PC-9 (cell line): Measurements from ENCODE around the gene FAM171A1. TPM values are rescaled to one million over a fixed set of nuclear protein-coding genes. Genes with fewer than 3 reads are reported as not detected.

ENCODE experiments used
- BruUV-seq: library from RNA; stranded (reverse); fragments of 400-500 nt; replicated peaks from 2 replicates; lab custom pipeline; 2021; lab: Mats Ljungman, UMichigan
- CTCF ChIA-PET: fragments of 300-600 bp; sonication (Branson Sonifier 250); formaldehyde crosslinking; loops from one replicate; lab custom pipeline; 2022; ENCODE audit warnings: antibody characterized with exemption; lab: Charles Lee
- POLR2A ChIA-PET: fragments of 300-600 bp; sonication (Branson Sonifier 250); formaldehyde crosslinking; loops from one replicate; lab custom pipeline; 2022; ENCODE audit warnings: antibody characterized with exemption; ENCODE audit not compliant: unreplicated experiment; lab: Charles Lee
- DNase-seq, 2 experiments: peaks; one replicate each; pipeline versions ENCODE4 v3.0.0 to v3.0.0-alpha.2; 2015 to 2022; ENCODE audit warnings: mixed read lengths in 1 of 2
- H2AFZ ChIP-seq: fragments of 200-600 bp; sonication (generic); 2 replicates; pipeline ENCODE4 v1.8.1; 2017; ENCODE audit warnings: antibody characterized with exemption
- H3F3A ChIP-seq: fragments of 200-600 bp; sonication (generic); 2 replicates; pipeline ENCODE4 v1.8.1; 2017; ENCODE audit warnings: antibody characterized with exemption, mild to moderate bottlenecking, low read depth; ENCODE audit not compliant: insufficient read depth
- H3K27ac ChIP-seq: fragments of 200-600 bp; sonication (generic); 2 replicates; pipeline ENCODE4 v1.6.1; 2016; ENCODE audit warnings: mixed run types
- H3K27me3 ChIP-seq: fragments of 200-600 bp; sonication (generic); 2 replicates; pipeline ENCODE4 v1.6.1; 2016; ENCODE audit warnings: low read depth, mixed run types; ENCODE audit not compliant: insufficient read depth
- H3K36me3 ChIP-seq: fragments of 200-600 bp; sonication (generic); 2 replicates; pipeline ENCODE4 v1.6.1; 2016; ENCODE audit warnings: low read depth, mixed run types
- H3K4me1 ChIP-seq: fragments of 200-600 bp; sonication (generic); replicated peaks from 2 replicates; pipeline ENCODE4 v1.6.1; 2016; ENCODE audit warnings: mixed run types; ENCODE audit not compliant: insufficient read depth
- H3K4me2 ChIP-seq: fragments of 200-600 bp; sonication (generic); 2 replicates; pipeline ENCODE4 v1.6.1; 2017; ENCODE audit warnings: mixed run types
- H3K4me3 ChIP-seq: fragments of 200-600 bp; sonication (generic); 2 replicates; pipeline ENCODE4 v1.6.1; 2016; ENCODE audit warnings: mixed run types
- H3K79me2 ChIP-seq: fragments of 200-600 bp; sonication (generic); 2 replicates; pipeline ENCODE4 v1.6.1; 2017; ENCODE audit warnings: low read depth, mixed run types
- H3K9me2 ChIP-seq: fragments of 200-600 bp; sonication (generic); 2 replicates; pipeline ENCODE4 v1.8.1; 2017; ENCODE audit warnings: mild to moderate bottlenecking; ENCODE audit not compliant: insufficient read depth
- H3K9me3 ChIP-seq: fragments of 200-600 bp; sonication (generic); 2 replicates; pipeline ENCODE4 v1.8.1; 2016; ENCODE audit warnings: low read depth; ENCODE audit not compliant: insufficient read depth
- H4K20me1 ChIP-seq: fragments of 200-600 bp; sonication (generic); 2 replicates; pipeline ENCODE4 v1.8.1; 2017; ENCODE audit not compliant: insufficient read depth
- EZH2 ChIP-seq: fragments of 200-600 bp; sonication (generic); IDR thresholded peaks from 2 replicates; pipeline ENCODE4 v1.8.0; 2017; ENCODE audit warnings: antibody characterized with exemption, low read depth
- intact Hi-C: fragments of 100-400 bp; cut with micrococcal nuclease; formaldehyde crosslinking; loops from one replicate; pipeline ENCODE4 v1.10.0; 2022; ENCODE audit not compliant: unreplicated experiment
- total RNA-seq: library from RNA; stranded (reverse); gene quantifications from 2 replicates; pipeline ENCODE4 v1.2.3, GENCODE V29; 2021
- TF ChIP-seq, protein P1 (sequence below): fragments of 200-600 bp; sonication (generic); conservative IDR thresholded peaks from 2 replicates; pipeline ENCODE4 v1.6.1; 2017; ENCODE audit warnings: mixed run types, antibody characterized with exemption, mild to moderate bottlenecking, moderate library complexity

FAM171A1 gene
- total RNA-seq, 1 experiment from 2014 or later, result 3.0 TPM

DNA sequence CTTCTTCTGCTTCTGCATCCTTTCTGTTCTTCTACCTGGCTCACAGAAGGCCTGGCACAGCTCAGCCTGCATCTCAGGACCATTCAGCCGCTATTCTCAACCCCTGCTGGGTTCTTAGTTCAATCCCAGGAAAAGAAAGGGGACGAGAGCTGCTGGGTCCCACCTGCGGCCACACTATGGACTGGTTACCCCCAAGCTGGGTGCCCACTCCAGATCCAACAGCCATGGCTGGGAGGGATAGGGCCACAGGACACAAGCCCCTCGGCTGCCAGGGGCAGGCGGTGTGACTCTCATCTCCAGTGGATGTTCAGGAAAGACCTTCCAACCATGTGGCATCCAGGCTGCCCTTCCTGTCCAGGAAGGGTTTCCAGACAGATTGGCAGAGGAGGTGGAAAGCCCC, 105.0 kb downstream of the FAM171A1 start:
- no peaks in the 10 kb centered on the region for H3K36me3 ChIP-seq
- H3K27me3 ChIP-seq, result peaks cover 54% of the 10 kb centered on the region
- no peaks in the 10 kb centered on the region for H3K4me1 ChIP-seq
- H2AFZ ChIP-seq, result no peak overlapping the region
- H3K4me2 ChIP-seq, result no peak overlapping the region
- ChIA-PET POLR2A (no interaction called here), CTCF (no interaction called here)
- H3K79me2 ChIP-seq, result no peaks in the 10 kb centered on the region
- no peak overlapping the region for H3K4me3 ChIP-seq
- no peaks in the 10 kb centered on the region for H3K9me2 ChIP-seq
- no peak overlapping the region for H3K27ac ChIP-seq
- no peaks in the 10 kb centered on the region for H3K9me3 ChIP-seq
- no peaks in the 10 kb centered on the region for H3F3A ChIP-seq
- no peak for DNase-seq
- TF ChIP-seq, protein P1, sequence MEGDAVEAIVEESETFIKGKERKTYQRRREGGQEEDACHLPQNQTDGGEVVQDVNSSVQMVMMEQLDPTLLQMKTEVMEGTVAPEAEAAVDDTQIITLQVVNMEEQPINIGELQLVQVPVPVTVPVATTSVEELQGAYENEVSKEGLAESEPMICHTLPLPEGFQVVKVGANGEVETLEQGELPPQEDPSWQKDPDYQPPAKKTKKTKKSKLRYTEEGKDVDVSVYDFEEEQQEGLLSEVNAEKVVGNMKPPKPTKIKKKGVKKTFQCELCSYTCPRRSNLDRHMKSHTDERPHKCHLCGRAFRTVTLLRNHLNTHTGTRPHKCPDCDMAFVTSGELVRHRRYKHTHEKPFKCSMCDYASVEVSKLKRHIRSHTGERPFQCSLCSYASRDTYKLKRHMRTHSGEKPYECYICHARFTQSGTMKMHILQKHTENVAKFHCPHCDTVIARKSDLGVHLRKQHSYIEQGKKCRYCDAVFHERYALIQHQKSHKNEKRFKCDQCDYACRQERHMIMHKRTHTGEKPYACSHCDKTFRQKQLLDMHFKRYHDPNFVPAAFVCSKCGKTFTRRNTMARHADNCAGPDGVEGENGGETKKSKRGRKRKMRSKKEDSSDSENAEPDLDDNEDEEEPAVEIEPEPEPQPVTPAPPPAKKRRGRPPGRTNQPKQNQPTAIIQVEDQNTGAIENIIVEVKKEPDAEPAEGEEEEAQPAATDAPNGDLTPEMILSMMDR, result no peak
- BruUV-seq, result no TSS peak
- intact Hi-C loops, result no loop called here
- no peaks in the 10 kb centered on the region for H4K20me1 ChIP-seq

- no peaks in the 10 kb centered on the region for H3K9me2 ChIP-seq
- ChIA-PET CTCF (no interaction called here), POLR2A (no interaction called here)
- peaks cover 59% of the 10 kb centered on the region for H3K27me3 ChIP-seq
- no peak overlapping the region for H3K4me3 ChIP-seq
- H3K79me2 ChIP-seq, result no peaks in the 10 kb centered on the region
- H3K4me1 ChIP-seq, result no peaks in the 10 kb centered on the region
- DNase-seq, result no peak
- no peak overlapping the region for H3K27ac ChIP-seq
- no peaks in the 10 kb centered on the region for H3K9me3 ChIP-seq
- H3K4me2 ChIP-seq, result no peak overlapping the region
- intact Hi-C loops, result no loop called here
- no peaks in the 10 kb centered on the region for H3K36me3 ChIP-seq
- BruUV-seq, result no TSS peak
- no peak overlapping the region for H2AFZ ChIP-seq
- no peaks in the 10 kb centered on the region for H4K20me1 ChIP-seq
- no peaks in the 10 kb centered on the region for H3F3A ChIP-seq
- TF ChIP-seq, protein P1, result no peak
- TF ChIP-seq EZH2, result no peak
Observed at GRCh38 chr10:15265558-15265957, 105.5 kb downstream of the FAM171A1 start.

DNA sequence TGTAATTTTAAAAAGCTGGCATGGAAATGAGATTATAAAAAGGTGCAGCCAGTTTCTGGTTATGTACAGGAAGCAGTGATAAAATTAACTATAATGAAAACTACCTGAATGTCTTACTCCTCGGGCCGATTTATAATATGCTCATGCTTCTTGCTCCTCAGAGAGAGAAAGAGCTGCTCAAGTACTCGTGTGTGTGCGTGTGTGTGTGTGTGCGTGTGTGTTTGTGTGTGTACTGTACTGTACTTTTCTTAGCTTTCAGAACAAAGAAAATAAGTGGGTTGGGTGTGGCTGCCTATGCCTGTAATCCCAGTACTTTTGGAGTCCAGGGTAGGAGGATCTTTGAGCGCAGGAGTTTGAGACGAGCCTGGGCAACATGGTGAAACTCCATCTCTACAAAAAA, 106.0 kb downstream of the FAM171A1 start:
- no peaks in the 10 kb centered on the region for H3K36me3 ChIP-seq
- TF ChIP-seq, protein P1, result no peak
- POLR2A ChIA-PET, result no interaction called here
- no peaks in the 10 kb centered on the region for H3K9me3 ChIP-seq
- intact Hi-C loops, result no loop called here
- no peaks in the 10 kb centered on the region for H3K9me2 ChIP-seq
- H3K27ac ChIP-seq, result no peak overlapping the region
- no peaks in the 10 kb centered on the region for H3F3A ChIP-seq
- no peak for DNase-seq
- H2AFZ ChIP-seq, result no peak overlapping the region
- CTCF ChIA-PET, result interaction anchor here (0.6 kb wide), 1 partner anchor 106 kb away, joined by 3 read pairs; no protein-coding TSS in a partner anchor
- H3K4me2 ChIP-seq, result no peak overlapping the region
- peaks cover 64% of the 10 kb centered on the region for H3K27me3 ChIP-seq
- H3K4me3 ChIP-seq, result no peak overlapping the region
- no peaks in the 10 kb centered on the region for H4K20me1 ChIP-seq
- no TSS peak for BruUV-seq
- H3K4me1 ChIP-seq, result no peaks in the 10 kb centered on the region
- H3K79me2 ChIP-seq, result no peaks in the 10 kb centered on the region
